ENCODE data around the gene SLC6A18. TPM values are rescaled to one million over a fixed set of nuclear protein-coding genes. Genes with fewer than 3 reads are reported as not detected.
A peak's percentile ranks its signal among the peaks of the same experiment; 100 is the strongest.

SLC6A18 gene
- total and polyA plus RNA-seq, 2 of the 13 experiments (the other 11 are each of a cell fraction or from before 2014, with no cell fraction given): not detected

DNA sequence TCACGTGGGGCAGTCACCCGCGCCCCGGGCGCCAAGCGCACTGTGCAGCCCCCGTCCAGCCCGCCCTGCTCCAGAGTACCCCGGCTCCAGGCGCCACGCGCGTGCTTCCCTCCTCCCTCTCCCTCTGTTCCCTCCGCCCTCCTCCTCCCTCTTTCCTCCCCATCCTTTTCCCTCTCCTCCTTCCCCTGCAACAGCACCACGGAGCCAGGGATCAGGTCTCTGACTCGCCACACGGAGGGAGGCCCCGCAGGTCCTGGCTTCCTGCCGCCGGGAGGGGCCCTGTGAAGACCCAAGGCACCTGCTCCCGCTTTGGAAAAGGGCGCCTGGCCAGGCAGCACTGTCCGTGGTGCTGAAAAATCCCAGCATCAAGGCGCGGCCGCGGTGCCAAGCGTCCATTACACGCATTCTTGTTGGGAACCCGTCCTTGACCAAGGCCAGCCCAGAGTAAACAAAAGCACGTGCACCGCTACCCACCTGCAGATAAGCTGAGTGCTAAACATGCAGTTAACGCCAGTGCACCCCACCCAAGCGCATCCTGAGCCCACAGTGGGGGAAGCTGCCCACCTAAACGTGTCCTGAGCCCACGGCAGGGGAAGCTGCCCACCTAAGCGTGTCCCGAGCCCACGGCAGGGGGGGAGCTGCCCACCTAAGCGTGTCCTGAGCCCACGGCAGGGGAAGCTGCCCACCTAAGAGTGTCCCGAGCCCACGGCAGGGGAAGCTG lies 21.7 kb downstream of the SLC6A18 start (continued):
- TF ChIP-seq, protein P1, sequence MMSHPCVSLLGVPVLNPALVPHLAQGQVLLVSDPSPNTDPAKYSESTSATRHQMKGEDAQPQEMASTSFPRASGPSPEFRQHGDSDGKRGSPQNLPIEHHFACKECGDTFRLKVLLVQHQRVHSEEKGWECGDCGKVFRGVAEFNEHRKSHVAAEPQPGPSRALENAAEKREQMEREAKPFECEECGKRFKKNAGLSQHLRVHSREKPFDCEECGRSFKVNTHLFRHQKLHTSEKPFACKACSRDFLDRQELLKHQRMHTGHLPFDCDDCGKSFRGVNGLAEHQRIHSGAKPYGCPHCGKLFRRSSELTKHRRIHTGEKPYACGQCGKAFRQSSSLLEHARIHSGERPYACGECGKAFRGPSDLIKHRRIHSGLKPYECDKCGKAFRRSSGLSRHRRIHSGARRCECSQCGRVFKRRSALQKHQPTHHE (CRISPR knock-in tag; IDR thresholded peaks at IDR 0.05; ENCODE audit: borderline replicate concordance): peak; percentile 65; the same call in 1 of the 2 replicates
- TF ChIP-seq ZZZ3 (CRISPR knock-in tag; IDR thresholded peaks at IDR 0.05; ENCODE audit: borderline replicate concordance) (no peak), SIX4 (CRISPR knock-in tag; IDR thresholded peaks at IDR 0.05) (peak; percentile 67; the same call in 1 of the 2 replicates), SRY (CRISPR knock-in tag; IDR thresholded peaks at IDR 0.05) (peak; percentile 97), ZBTB7A (CRISPR knock-in tag; IDR thresholded peaks at IDR 0.05) (no peak), SATB2 (CRISPR knock-in tag; IDR thresholded peaks at IDR 0.05) (peak; percentile 89), KLF6 (CRISPR knock-in tag; IDR thresholded peaks at IDR 0.05) (peak; percentile 89), REL (CRISPR knock-in tag; conservative IDR thresholded peaks at IDR 0.05) (no peak), GTF2F1 (IDR thresholded peaks at IDR 0.05; ENCODE audit: low read length) (no peak), MATR3 (CRISPR knock-in tag; IDR thresholded peaks at IDR 0.05) (no peak), RFX3 (CRISPR knock-in tag; IDR thresholded peaks at IDR 0.05) (no peak), NCOA1 (CRISPR knock-in tag; IDR thresholded peaks at IDR 0.05) (no peak), NFYC (CRISPR knock-in tag; IDR thresholded peaks at IDR 0.05) (0 out of 2 replicates have a peak, but pooled peaks have one; percentile 23), ZNF629 (CRISPR knock-in tag; conservative IDR thresholded peaks at IDR 0.05) (no peak), ZBTB21 (CRISPR knock-in tag; IDR thresholded peaks at IDR 0.05) (no peak; the same call in 1 of the 2 replicates)
- TF ChIP-seq, protein P2, sequence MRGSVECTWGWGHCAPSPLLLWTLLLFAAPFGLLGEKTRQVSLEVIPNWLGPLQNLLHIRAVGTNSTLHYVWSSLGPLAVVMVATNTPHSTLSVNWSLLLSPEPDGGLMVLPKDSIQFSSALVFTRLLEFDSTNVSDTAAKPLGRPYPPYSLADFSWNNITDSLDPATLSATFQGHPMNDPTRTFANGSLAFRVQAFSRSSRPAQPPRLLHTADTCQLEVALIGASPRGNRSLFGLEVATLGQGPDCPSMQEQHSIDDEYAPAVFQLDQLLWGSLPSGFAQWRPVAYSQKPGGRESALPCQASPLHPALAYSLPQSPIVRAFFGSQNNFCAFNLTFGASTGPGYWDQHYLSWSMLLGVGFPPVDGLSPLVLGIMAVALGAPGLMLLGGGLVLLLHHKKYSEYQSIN (CRISPR knock-in tag; IDR thresholded peaks at IDR 0.05; ENCODE audit: borderline replicate concordance): no peak
- TF ChIP-seq, protein P3, sequence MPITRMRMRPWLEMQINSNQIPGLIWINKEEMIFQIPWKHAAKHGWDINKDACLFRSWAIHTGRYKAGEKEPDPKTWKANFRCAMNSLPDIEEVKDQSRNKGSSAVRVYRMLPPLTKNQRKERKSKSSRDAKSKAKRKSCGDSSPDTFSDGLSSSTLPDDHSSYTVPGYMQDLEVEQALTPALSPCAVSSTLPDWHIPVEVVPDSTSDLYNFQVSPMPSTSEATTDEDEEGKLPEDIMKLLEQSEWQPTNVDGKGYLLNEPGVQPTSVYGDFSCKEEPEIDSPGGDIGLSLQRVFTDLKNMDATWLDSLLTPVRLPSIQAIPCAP (CRISPR knock-in tag; IDR thresholded peaks at IDR 0.05; ENCODE audit: low read depth): 0 out of 2 replicates have a peak, but pooled peaks have one; percentile 80
- TF ChIP-seq, protein P4, sequence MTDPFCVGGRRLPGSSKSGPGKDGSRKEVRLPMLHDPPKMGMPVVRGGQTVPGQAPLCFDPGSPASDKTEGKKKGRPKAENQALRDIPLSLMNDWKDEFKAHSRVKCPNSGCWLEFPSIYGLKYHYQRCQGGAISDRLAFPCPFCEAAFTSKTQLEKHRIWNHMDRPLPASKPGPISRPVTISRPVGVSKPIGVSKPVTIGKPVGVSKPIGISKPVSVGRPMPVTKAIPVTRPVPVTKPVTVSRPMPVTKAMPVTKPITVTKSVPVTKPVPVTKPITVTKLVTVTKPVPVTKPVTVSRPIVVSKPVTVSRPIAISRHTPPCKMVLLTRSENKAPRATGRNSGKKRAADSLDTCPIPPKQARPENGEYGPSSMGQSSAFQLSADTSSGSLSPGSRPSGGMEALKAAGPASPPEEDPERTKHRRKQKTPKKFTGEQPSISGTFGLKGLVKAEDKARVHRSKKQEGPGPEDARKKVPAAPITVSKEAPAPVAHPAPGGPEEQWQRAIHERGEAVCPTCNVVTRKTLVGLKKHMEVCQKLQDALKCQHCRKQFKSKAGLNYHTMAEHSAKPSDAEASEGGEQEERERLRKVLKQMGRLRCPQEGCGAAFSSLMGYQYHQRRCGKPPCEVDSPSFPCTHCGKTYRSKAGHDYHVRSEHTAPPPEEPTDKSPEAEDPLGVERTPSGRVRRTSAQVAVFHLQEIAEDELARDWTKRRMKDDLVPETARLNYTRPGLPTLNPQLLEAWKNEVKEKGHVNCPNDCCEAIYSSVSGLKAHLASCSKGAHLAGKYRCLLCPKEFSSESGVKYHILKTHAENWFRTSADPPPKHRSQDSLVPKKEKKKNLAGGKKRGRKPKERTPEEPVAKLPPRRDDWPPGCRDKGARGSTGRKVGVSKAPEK (CRISPR knock-in tag; IDR thresholded peaks at IDR 0.05; ENCODE audit: borderline replicate concordance): no peak
- TF ChIP-seq, protein P5, sequence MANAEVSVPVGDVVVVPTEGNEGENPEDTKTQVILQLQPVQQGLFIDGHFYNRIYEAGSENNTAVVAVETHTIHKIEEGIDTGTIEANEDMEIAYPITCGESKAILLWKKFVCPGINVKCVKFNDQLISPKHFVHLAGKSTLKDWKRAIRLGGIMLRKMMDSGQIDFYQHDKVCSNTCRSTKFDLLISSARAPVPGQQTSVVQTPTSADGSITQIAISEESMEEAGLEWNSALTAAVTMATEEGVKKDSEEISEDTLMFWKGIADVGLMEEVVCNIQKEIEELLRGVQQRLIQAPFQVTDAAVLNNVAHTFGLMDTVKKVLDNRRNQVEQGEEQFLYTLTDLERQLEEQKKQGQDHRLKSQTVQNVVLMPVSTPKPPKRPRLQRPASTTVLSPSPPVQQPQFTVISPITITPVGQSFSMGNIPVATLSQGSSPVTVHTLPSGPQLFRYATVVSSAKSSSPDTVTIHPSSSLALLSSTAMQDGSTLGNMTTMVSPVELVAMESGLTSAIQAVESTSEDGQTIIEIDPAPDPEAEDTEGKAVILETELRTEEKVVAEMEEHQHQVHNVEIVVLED (CRISPR knock-in tag; IDR thresholded peaks at IDR 0.05; ENCODE audit: borderline replicate concordance): no peak
- TF ChIP-seq, protein P6, sequence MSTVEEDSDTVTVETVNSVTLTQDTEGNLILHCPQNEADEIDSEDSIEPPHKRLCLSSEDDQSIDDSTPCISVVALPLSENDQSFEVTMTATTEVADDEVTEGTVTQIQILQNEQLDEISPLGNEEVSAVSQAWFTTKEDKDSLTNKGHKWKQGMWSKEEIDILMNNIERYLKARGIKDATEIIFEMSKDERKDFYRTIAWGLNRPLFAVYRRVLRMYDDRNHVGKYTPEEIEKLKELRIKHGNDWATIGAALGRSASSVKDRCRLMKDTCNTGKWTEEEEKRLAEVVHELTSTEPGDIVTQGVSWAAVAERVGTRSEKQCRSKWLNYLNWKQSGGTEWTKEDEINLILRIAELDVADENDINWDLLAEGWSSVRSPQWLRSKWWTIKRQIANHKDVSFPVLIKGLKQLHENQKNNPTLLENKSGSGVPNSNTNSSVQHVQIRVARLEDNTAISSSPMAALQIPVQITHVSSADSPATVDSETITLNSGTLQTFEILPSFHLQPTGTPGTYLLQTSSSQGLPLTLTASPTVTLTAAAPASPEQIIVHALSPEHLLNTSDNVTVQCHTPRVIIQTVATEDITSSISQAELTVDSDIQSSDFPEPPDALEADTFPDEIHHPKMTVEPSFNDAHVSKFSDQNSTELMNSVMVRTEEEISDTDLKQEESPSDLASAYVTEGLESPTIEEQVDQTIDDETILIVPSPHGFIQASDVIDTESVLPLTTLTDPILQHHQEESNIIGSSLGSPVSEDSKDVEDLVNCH (CRISPR knock-in tag; IDR thresholded peaks at IDR 0.05): 0 out of 2 replicates have a peak, but pooled peaks have one; percentile 32

Data from HepG2 (cell line).